HG03460 (cell line): Measurements from ENCODE around the gene BATF3.
"Not testable (repeated sequence)": the region's sequence is repeated elsewhere in the genome, so short reads cannot be mapped to it uniquely, and the experiment has no call there.

Source experiments
- ATAC-seq: cut with Tn5 transposase; IDR thresholded peaks from one replicate; pipeline ENCODE4 v1.9.1; 2021; ENCODE audit not compliant: unreplicated experiment

The BATF3 gene

GRCh38 chr1:212665241-212666115, 34.2 kb downstream of the BATF3 start:
- peak; percentile 84 for ATAC-seq

GRCh38 chr1:212664409-212665199, 35.0 kb downstream of the BATF3 start:
- ATAC-seq: no peak

- not testable (repeated sequence) for ATAC-seq
Observed at GRCh38 chr1:212658250-212658649, 41.4 kb downstream of the BATF3 start.

- no peak for ATAC-seq
Observed at GRCh38 chr1:212656730-212657129, 42.9 kb downstream of the BATF3 start.

GRCh38 chr1:212655668-212656440, 43.8 kb downstream of the BATF3 start:
- ATAC-seq: no peak

- no peak for ATAC-seq
Observed at GRCh38 chr1:212652609-212653008, 47.0 kb downstream of the BATF3 start.

GRCh38 chr1:212651977-212652376, 47.7 kb downstream of the BATF3 start:
- no peak for ATAC-seq

GRCh38 chr1:212651521-212651920, 48.1 kb downstream of the BATF3 start:
- no peak for ATAC-seq

GRCh38 chr1:212650228-212650627, 49.4 kb downstream of the BATF3 start:
- ATAC-seq: no peak

GRCh38 chr1:212649020-212649419, 50.6 kb downstream of the BATF3 start:
- no peak for ATAC-seq

GRCh38 chr1:212648431-212648830, 51.2 kb downstream of the BATF3 start:
- no peak for ATAC-seq

GRCh38 chr1:212647004-212647403, 52.6 kb downstream of the BATF3 start:
- no peak for ATAC-seq

GRCh38 chr1:212646588-212646987, 53.1 kb downstream of the BATF3 start:
- no peak for ATAC-seq

- no peak for ATAC-seq
Observed at GRCh38 chr1:212645546-212646543, 53.8 kb downstream of the BATF3 start.

- ATAC-seq: no peak
Observed at GRCh38 chr1:212644866-212645545, 54.6 kb downstream of the BATF3 start.

- ATAC-seq: no peak
Observed at GRCh38 chr1:212643877-212644276, 55.8 kb downstream of the BATF3 start.

- ATAC-seq: no peak
Observed at GRCh38 chr1:212641956-212642355, 57.7 kb downstream of the BATF3 start.

GRCh38 chr1:212640223-212640878, 59.3 kb downstream of the BATF3 start:
- ATAC-seq: no peak

- ATAC-seq: not testable (repeated sequence)
Observed at GRCh38 chr1:212639524-212639923, 60.1 kb downstream of the BATF3 start.
